GM21576 (cell line): ENCODE measurements around the gene DNLZ.

Source experiments
- ATAC-seq: cut with Tn5 transposase; IDR thresholded peaks from one replicate; pipeline ENCODE4 v1.9.1; 2021; ENCODE audit warnings: mild to moderate bottlenecking, moderate library complexity; ENCODE audit not compliant: unreplicated experiment

DNLZ gene

GRCh38 chr9:136333486-136333885 is 30.1 kb downstream of the DNLZ start:
- ATAC-seq, result no peak

GRCh38 chr9:136333045-136333444 is 30.5 kb downstream of the DNLZ start:
- no peak for ATAC-seq

- no peak for ATAC-seq
These were observed 31.0 kb downstream of the DNLZ start for GRCh38 chr9:136332482-136332983.

GRCh38 chr9:136331556-136332481 is 31.7 kb downstream of the DNLZ start:
- no peak for ATAC-seq

- no peak for ATAC-seq
These were observed 32.5 kb downstream of the DNLZ start for GRCh38 chr9:136331030-136331429.

- ATAC-seq, result no peak
These were observed 33.0 kb downstream of the DNLZ start for GRCh38 chr9:136330406-136330990.

- ATAC-seq, result no peak
These were observed 33.7 kb downstream of the DNLZ start for GRCh38 chr9:136329636-136330405.

GRCh38 chr9:136329211-136329627 is 34.3 kb downstream of the DNLZ start:
- ATAC-seq, result no peak

GRCh38 chr9:136328622-136329041 is 34.9 kb downstream of the DNLZ start:
- ATAC-seq, result no peak

GRCh38 chr9:136328011-136328621 is 35.4 kb downstream of the DNLZ start:
- no peak for ATAC-seq

GRCh38 chr9:136327304-136327974 is 36.1 kb downstream of the DNLZ start, which contains the start of gene GPSM1:
GPSM1 (plus strand) TSS chr9:136327539; CDS start chr9:136327696, 157 bp downstream.
- ATAC-seq, result no peak

GRCh38 chr9:136326761-136327303 is 36.7 kb downstream of the DNLZ start:
- ATAC-seq, result no peak

GRCh38 chr9:136326061-136326760 is 37.3 kb downstream of the DNLZ start:
- no peak for ATAC-seq

GRCh38 chr9:136325358-136325757 is 38.2 kb downstream of the DNLZ start:
- ATAC-seq, result no peak

- no peak for ATAC-seq
These were observed 38.8 kb downstream of the DNLZ start for GRCh38 chr9:136324501-136325300.

GRCh38 chr9:136323371-136323789 is 40.2 kb downstream of the DNLZ start:
- ATAC-seq, result no peak

- no peak for ATAC-seq
These were observed 40.7 kb downstream of the DNLZ start for GRCh38 chr9:136322756-136323330.

- no peak for ATAC-seq
These were observed 42.0 kb downstream of the DNLZ start for GRCh38 chr9:136321561-136321960.
